Caki2 (cell line): ENCODE results near the gene DNAL4. TPM values are rescaled to one million over a fixed set of nuclear protein-coding genes. Genes with fewer than 3 reads are reported as not detected.

Experiments used
- DNase-seq: peaks from one replicate; pipeline ENCODE4 v3.0.0-alpha.2; 2015; ENCODE audit warnings: low read depth
- in situ Hi-C: cut with HindIII; loops from 2 replicates; pipeline ENCODE4 v1.10.0; 2016; ENCODE audit warnings: low sequenced_read_pairs, low pct_unique_long_range_greater_than_20kb, mixed read lengths
- total RNA-seq: library from RNA; depleted of rRNA; stranded (reverse); fragments of >200 nt; shearing (Covaris generic); gene quantifications from 2 replicates; pipeline ENCODE4 v1.2.3, GENCODE V29; 2014; ENCODE audit warnings: low replicate concordance

Gene DNAL4
- total RNA-seq, 1 experiment from 2014 or later: 49.9 TPM

- in situ Hi-C loops: no loop called here
- no peak for DNase-seq
Observed at GRCh38 chr22:38751422-38752346, 42.3 kb downstream of the DNAL4 start.

GRCh38 chr22:38751066-38751421, 42.9 kb downstream of the DNAL4 start:
- no peak for DNase-seq
- in situ Hi-C loops: no loop called here

- DNase-seq: no peak
- in situ Hi-C loops: no loop called here
Observed at GRCh38 chr22:38750638-38751037, 43.3 kb downstream of the DNAL4 start.

GRCh38 chr22:38750104-38750503, 43.8 kb downstream of the DNAL4 start:
- in situ Hi-C loops: no loop called here

GRCh38 chr22:38748487-38749136, 45.3 kb downstream of the DNAL4 start:
- no peak for DNase-seq
- in situ Hi-C loops: no loop called here

More at GRCh38 chr22:38750104-38750503, 43.8 kb downstream of the DNAL4 start:
- no peak for DNase-seq

- in situ Hi-C loops: no loop called here
Observed at GRCh38 chr22:38745676-38746460, 48.1 kb downstream of the DNAL4 start.

GRCh38 chr22:38744981-38745380, 49.0 kb downstream of the DNAL4 start:
- DNase-seq: no peak
- in situ Hi-C loops: no loop called here

More at GRCh38 chr22:38745676-38746460, 48.1 kb downstream of the DNAL4 start:
- DNase-seq: no peak

- in situ Hi-C loops: no loop called here
- DNase-seq: no peak
Observed at GRCh38 chr22:38742176-38742942, 51.6 kb downstream of the DNAL4 start.

- in situ Hi-C loops: no loop called here
- DNase-seq: no peak
Observed at GRCh38 chr22:38741576-38741975, 52.4 kb downstream of the DNAL4 start.

- no peak for DNase-seq
- in situ Hi-C loops: no loop called here
Observed at GRCh38 chr22:38741166-38741565, 52.8 kb downstream of the DNAL4 start.

GRCh38 chr22:38740754-38741153, 53.2 kb downstream of the DNAL4 start:
- in situ Hi-C loops: no loop called here

GRCh38 chr22:38740116-38740723, 53.7 kb downstream of the DNAL4 start:
- DNase-seq: no peak
- in situ Hi-C loops: no loop called here

More at GRCh38 chr22:38740754-38741153, 53.2 kb downstream of the DNAL4 start:
- no peak for DNase-seq

- in situ Hi-C loops: no loop called here
- no peak for DNase-seq
Observed at GRCh38 chr22:38739300-38740055, 54.5 kb downstream of the DNAL4 start.

- in situ Hi-C loops: no loop called here
- no peak for DNase-seq
Observed at GRCh38 chr22:38738475-38739070, 55.4 kb downstream of the DNAL4 start.

GRCh38 chr22:38737302-38738060, 56.5 kb downstream of the DNAL4 start:
- DNase-seq: no peak
- in situ Hi-C loops: no loop called here

- in situ Hi-C loops: no loop called here
- DNase-seq: no peak
Observed at GRCh38 chr22:38736257-38736570, 57.7 kb downstream of the DNAL4 start.
